HL-60 (cell line): ENCODE measurements around the gene OR52B6.

Experiments
- GABPA ChIP-seq: IDR thresholded peaks from 2 replicates; pipeline ENCODE4 v1.6.1; 2012; ENCODE audit warnings: low read depth
- POLR2AphosphoS5 ChIP-seq: IDR thresholded peaks from 2 replicates; pipeline ENCODE4 v1.6.1; 2012; ENCODE audit warnings: low read depth
- SPI1 ChIP-seq: IDR thresholded peaks from 2 replicates; pipeline ENCODE4 v1.6.1; 2012; ENCODE audit warnings: low read depth, mild to moderate bottlenecking, borderline replicate concordance
- TF ChIP-seq, protein P1 (sequence below): IDR thresholded peaks from one replicate; pipeline ENCODE4 v1.5.1; 2011; ENCODE audit warnings: low read length, control low read depth, inconsistent platforms; ENCODE audit not compliant: insufficient read depth
- TF ChIP-seq, protein P2 (sequence below): IDR thresholded peaks from 2 replicates; pipeline ENCODE4 v1.6.1; 2012; ENCODE audit warnings: low read depth; ENCODE audit not compliant: insufficient replicate concordance

DNA sequence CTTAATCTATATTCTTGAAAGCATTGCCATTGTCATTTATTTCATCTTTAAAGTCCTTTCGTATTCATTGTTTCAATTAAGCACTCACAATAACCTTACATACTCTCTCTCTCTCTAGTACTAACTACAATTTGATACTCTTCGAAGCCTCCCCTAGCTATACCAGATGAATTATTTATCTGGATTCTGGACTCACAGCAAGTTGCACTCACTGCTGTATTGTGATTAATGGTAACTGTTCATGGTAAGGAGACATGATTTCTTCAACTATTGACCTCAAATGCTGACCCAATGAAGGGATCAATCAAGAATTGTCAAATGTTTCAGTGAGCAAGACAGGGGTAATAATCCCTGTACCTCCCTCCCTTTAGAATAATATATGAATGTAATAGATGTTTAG is 6.0 kb upstream of the OR52B6 start:
- TF ChIP-seq, protein P1, sequence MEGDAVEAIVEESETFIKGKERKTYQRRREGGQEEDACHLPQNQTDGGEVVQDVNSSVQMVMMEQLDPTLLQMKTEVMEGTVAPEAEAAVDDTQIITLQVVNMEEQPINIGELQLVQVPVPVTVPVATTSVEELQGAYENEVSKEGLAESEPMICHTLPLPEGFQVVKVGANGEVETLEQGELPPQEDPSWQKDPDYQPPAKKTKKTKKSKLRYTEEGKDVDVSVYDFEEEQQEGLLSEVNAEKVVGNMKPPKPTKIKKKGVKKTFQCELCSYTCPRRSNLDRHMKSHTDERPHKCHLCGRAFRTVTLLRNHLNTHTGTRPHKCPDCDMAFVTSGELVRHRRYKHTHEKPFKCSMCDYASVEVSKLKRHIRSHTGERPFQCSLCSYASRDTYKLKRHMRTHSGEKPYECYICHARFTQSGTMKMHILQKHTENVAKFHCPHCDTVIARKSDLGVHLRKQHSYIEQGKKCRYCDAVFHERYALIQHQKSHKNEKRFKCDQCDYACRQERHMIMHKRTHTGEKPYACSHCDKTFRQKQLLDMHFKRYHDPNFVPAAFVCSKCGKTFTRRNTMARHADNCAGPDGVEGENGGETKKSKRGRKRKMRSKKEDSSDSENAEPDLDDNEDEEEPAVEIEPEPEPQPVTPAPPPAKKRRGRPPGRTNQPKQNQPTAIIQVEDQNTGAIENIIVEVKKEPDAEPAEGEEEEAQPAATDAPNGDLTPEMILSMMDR = no peak
- TF ChIP-seq, protein P2, sequence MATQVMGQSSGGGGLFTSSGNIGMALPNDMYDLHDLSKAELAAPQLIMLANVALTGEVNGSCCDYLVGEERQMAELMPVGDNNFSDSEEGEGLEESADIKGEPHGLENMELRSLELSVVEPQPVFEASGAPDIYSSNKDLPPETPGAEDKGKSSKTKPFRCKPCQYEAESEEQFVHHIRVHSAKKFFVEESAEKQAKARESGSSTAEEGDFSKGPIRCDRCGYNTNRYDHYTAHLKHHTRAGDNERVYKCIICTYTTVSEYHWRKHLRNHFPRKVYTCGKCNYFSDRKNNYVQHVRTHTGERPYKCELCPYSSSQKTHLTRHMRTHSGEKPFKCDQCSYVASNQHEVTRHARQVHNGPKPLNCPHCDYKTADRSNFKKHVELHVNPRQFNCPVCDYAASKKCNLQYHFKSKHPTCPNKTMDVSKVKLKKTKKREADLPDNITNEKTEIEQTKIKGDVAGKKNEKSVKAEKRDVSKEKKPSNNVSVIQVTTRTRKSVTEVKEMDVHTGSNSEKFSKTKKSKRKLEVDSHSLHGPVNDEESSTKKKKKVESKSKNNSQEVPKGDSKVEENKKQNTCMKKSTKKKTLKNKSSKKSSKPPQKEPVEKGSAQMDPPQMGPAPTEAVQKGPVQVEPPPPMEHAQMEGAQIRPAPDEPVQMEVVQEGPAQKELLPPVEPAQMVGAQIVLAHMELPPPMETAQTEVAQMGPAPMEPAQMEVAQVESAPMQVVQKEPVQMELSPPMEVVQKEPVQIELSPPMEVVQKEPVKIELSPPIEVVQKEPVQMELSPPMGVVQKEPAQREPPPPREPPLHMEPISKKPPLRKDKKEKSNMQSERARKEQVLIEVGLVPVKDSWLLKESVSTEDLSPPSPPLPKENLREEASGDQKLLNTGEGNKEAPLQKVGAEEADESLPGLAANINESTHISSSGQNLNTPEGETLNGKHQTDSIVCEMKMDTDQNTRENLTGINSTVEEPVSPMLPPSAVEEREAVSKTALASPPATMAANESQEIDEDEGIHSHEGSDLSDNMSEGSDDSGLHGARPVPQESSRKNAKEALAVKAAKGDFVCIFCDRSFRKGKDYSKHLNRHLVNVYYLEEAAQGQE = no peak
- TF ChIP-seq POLR2AphosphoS5 = no peak
- TF ChIP-seq GABPA = no peak
- no peak for TF ChIP-seq SPI1
